GM23338 (cell line): ENCODE measurements around the gene DCDC2. TPM values are rescaled to one million over a fixed set of nuclear protein-coding genes. Genes with fewer than 3 reads are reported as not detected.

Experiments
- ATAC-seq: fragments of 200-7000 bp; cut with Tn5 transposase; 3 replicates; pipeline ENCODE4 v1.9.1; 2020
- DNase-seq: peaks from one replicate; pipeline ENCODE4 v3.0.0-alpha.2; 2015; ENCODE audit warnings: low spot score
- H2AFZ ChIP-seq: fragments of 200-600 bp; sonication (generic); 2 replicates; pipeline ENCODE4 v1.8.0; 2016; ENCODE audit warnings: antibody characterized with exemption, mild to moderate bottlenecking, moderate library complexity
- H3F3A ChIP-seq: fragments of 200-600 bp; sonication (generic); replicated peaks from 2 replicates; pipeline ENCODE4 v1.8.0; 2017; ENCODE audit warnings: antibody characterized with exemption, mixed run types, low read depth
- H3K27ac ChIP-seq: fragments of 200-600 bp; sonication (generic); 2 replicates; pipeline ENCODE4 v1.6.1; 2016; ENCODE audit warnings: low read depth
- H3K27me3 ChIP-seq: fragments of 200-600 bp; sonication (generic); 2 replicates; pipeline ENCODE4 v1.8.0; 2016; ENCODE audit warnings: mild to moderate bottlenecking, mixed run types, moderate library complexity; ENCODE audit not compliant: insufficient read depth
- H3K36me3 ChIP-seq: fragments of 200-600 bp; sonication (generic); 2 replicates; pipeline ENCODE4 v1.8.0; 2016; ENCODE audit warnings: mild to moderate bottlenecking; ENCODE audit not compliant: insufficient read depth
- H3K4me1 ChIP-seq: fragments of 200-600 bp; sonication (generic); 2 replicates; pipeline ENCODE4 v1.8.0; 2016; ENCODE audit warnings: mild to moderate bottlenecking, moderate library complexity; ENCODE audit not compliant: insufficient read depth
- H3K4me2 ChIP-seq: fragments of 200-600 bp; sonication (generic); 2 replicates; pipeline ENCODE4 v1.7.1; 2017; ENCODE audit warnings: mixed run types
- H3K4me3 ChIP-seq: fragments of 200-600 bp; sonication (generic); 2 replicates; pipeline ENCODE4 v1.6.1; 2016; ENCODE audit warnings: mixed run types
- H3K79me2 ChIP-seq: fragments of 200-600 bp; sonication (generic); replicated peaks from 2 replicates; pipeline ENCODE4 v1.8.0; 2017; ENCODE audit warnings: mild to moderate bottlenecking; ENCODE audit not compliant: insufficient read depth
- H3K9me2 ChIP-seq: fragments of 200-600 bp; sonication (generic); 2 replicates; pipeline ENCODE4 v1.8.0; 2017; ENCODE audit not compliant: insufficient read depth
- H4K20me1 ChIP-seq: fragments of 200-600 bp; sonication (generic); replicated peaks from 2 replicates; pipeline ENCODE4 v1.8.0; 2017; ENCODE audit warnings: mild to moderate bottlenecking; ENCODE audit not compliant: insufficient read depth
- H3K27ac Mint-ChIP-seq: 2 replicates; pipeline ENCODE4 v1.8.0; 2020; ENCODE audit warnings: inconsistent platforms, mild to moderate bottlenecking, moderate library complexity, mixed read lengths
- H3K27me3 Mint-ChIP-seq: 3 replicates; pipeline ENCODE4 v1.8.0; 2022; ENCODE audit warnings: low read depth, mild to moderate bottlenecking, moderate library complexity, mixed read lengths, inconsistent platforms; ENCODE audit not compliant: insufficient read depth, poor library complexity
- H3K36me3 Mint-ChIP-seq: 3 replicates; pipeline ENCODE4 v1.8.0; 2021; ENCODE audit warnings: low read depth, mild to moderate bottlenecking, inconsistent platforms, moderate library complexity, mixed read lengths
- H3K4me1 Mint-ChIP-seq: 3 replicates; pipeline ENCODE4 v1.8.0; 2020; ENCODE audit warnings: mild to moderate bottlenecking, inconsistent platforms, mixed read lengths
- H3K4me3 Mint-ChIP-seq: 3 replicates; pipeline ENCODE4 v1.8.0; 2021; ENCODE audit warnings: moderate library complexity, mild to moderate bottlenecking, inconsistent platforms, mixed read lengths
- H3K9me3 Mint-ChIP-seq: 3 replicates; pipeline ENCODE4 v1.8.0; 2020; ENCODE audit warnings: moderate library complexity, mild to moderate bottlenecking, inconsistent platforms, mixed read lengths
- CREB1 ChIP-seq: fragments of 250-450 bp; sonication (Bioruptor Pico); IDR thresholded peaks from 2 replicates; pipeline ENCODE4 v1.5.0; 2020; ENCODE audit warnings: low read depth, mild to moderate bottlenecking, moderate library complexity
- CTCF ChIP-seq, 2 experiments: fragments of 200-600 bp in 1 of 2; sonication (generic) in 1 of 2; conservative IDR thresholded peaks; 2 replicates each; pipeline versions ENCODE4 v1.5.1 to v1.6.1; 2016 to 2017; ENCODE audit warnings: antibody characterized with exemption in 2 of 2, low read depth in 2 of 2, mild to moderate bottlenecking in 2 of 2, moderate library complexity in 1 of 2
- EZH2 ChIP-seq: fragments of 200-600 bp; sonication (generic); IDR thresholded peaks from one replicate; pipeline ENCODE4 v1.8.0; 2017; ENCODE audit warnings: antibody characterized with exemption, mild to moderate bottlenecking, low read depth; ENCODE audit not compliant: unreplicated experiment
- EZH2phosphoT487 ChIP-seq: fragments of 200-600 bp; sonication (generic); IDR thresholded peaks from one replicate; pipeline ENCODE4 v1.8.1; 2018; ENCODE audit warnings: antibody characterized with exemption; ENCODE audit not compliant: unreplicated experiment
- JUNB ChIP-seq: IDR thresholded peaks from one replicate; pipeline ENCODE4 v1.6.1; 2016; ENCODE audit warnings: antibody characterized with exemption; ENCODE audit not compliant: unreplicated experiment
- NANOG ChIP-seq: IDR thresholded peaks from 2 replicates; pipeline ENCODE4 v1.6.1; 2016; ENCODE audit warnings: antibody characterized with exemption, borderline replicate concordance
- POLR2AphosphoS5 ChIP-seq: IDR thresholded peaks from 2 replicates; pipeline ENCODE4 v1.6.1; 2016; ENCODE audit warnings: antibody characterized with exemption, low read depth
- ZNF114 ChIP-seq: fragments of 250-450 bp; sonication (Bioruptor Pico); IDR thresholded peaks from 2 replicates; pipeline ENCODE4 v1.5.0; 2020; ENCODE audit warnings: mild to moderate bottlenecking, moderate library complexity
- ZNF462 ChIP-seq: fragments of 250-450 bp; sonication (Bioruptor Pico); IDR thresholded peaks from 2 replicates; pipeline ENCODE4 v1.5.0; 2020; ENCODE audit warnings: mild to moderate bottlenecking, moderate library complexity
- polyA plus RNA-seq: library from polyadenylated mRNA; unstranded; fragments of >200 nt; fragmentation: Nextera tagmentation; extraction: Ambion mirVana; gene quantifications from 2 replicates; pipeline ENCODE4 v1.2.1, GENCODE V29; 2016
- total RNA-seq: library from RNA; depleted of rRNA; stranded (reverse); fragments of >200 nt; shearing (Covaris generic); gene quantifications from 2 replicates; pipeline ENCODE4 v1.2.3, GENCODE V29; 2014

DCDC2 gene
- total and polyA plus RNA-seq, 2 experiments from 2014 or later: 0.59 to 0.79 TPM

GRCh38 chr6:24194978-24195700 is 162.7 kb downstream of the DCDC2 start:
- H2AFZ ChIP-seq: no peak overlapping the region
- H3K27me3 ChIP-seq: no peaks in the 10 kb centered on the region
- no peak overlapping the region for H3K4me2 ChIP-seq
- H3K27ac ChIP-seq: no peak overlapping the region
- Mint-ChIP-seq H3K36me3 (no peaks in the 10 kb centered on the region), H3K9me3 (peaks cover 5% of the 10 kb centered on the region; the same call in 1 of the 3 replicates), H3K4me3 (no peak overlapping the region), H3K4me1 (no peaks in the 10 kb centered on the region), H3K27ac (no peak overlapping the region), H3K27me3 (no peaks in the 10 kb centered on the region)
- no peaks in the 10 kb centered on the region for H3K79me2 ChIP-seq
- H3K4me3 ChIP-seq: no peak overlapping the region
- H3F3A ChIP-seq: no peaks in the 10 kb centered on the region
- no peaks in the 10 kb centered on the region for H4K20me1 ChIP-seq
- ATAC-seq (no peak), DNase-seq (no peak)
- no peaks in the 10 kb centered on the region for H3K4me1 ChIP-seq
- TF ChIP-seq POLR2AphosphoS5 (no peak), ZNF114 (CRISPR knock-in tag) (no peak), JUNB (no peak), CTCF (conservative IDR thresholded peaks at IDR 0.05; ENCODE audit: low read depth in 2 of 2) (no peak), NANOG (no peak), CREB1 (CRISPR knock-in tag) (no peak), EZH2phosphoT487 (no peak), ZNF462 (CRISPR knock-in tag) (no peak), EZH2 (no peak)
- 0 out of 2 replicates have a peak, but pooled peaks cover 4% of the 10 kb centered on the region for H3K9me2 ChIP-seq
- no peaks in the 10 kb centered on the region for H3K36me3 ChIP-seq
